Activated CD8-positive, alpha-beta memory T cell treated with anti-CD3 and anti-CD28 coated beads, Interleukin-2, amount 50 U/mL, for 48 hours (primary cell): ENCODE measurements around the gene ARHGEF16.

Source experiments
- DNase-seq: peaks from one replicate; pipeline ENCODE4 v3.0.0-alpha.2; 2020

ARHGEF16 gene

DNA sequence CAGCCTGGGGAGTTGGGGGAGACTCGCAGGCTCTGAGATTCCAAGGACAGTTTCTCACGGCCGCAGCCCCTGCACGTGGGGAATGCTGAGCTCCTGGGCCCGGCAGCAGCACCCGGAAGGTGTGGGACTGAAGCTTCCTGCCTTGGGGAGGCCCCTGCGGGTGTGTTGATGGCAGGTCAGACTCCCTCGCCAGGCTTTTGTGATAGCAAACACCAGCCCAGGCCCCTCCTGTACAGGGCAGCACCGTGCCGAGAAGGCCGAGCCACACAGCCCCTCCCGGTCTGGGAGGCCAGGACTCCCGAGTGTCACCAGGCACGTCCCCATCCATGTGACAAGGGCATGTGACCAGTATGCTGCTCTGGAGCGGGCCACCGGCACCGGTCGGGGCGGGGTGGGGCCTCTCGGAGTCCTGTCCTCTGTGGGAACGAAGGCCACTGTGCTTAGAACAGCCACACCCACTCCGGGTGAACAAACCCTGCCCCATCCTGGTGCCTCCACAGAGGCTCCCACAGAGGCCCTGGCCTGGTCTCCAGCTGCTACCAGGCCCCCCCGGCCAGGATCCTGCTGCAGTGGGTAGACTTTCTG, 31.1 kb upstream of the ARHGEF16 start:
- no peak for DNase-seq

DNA sequence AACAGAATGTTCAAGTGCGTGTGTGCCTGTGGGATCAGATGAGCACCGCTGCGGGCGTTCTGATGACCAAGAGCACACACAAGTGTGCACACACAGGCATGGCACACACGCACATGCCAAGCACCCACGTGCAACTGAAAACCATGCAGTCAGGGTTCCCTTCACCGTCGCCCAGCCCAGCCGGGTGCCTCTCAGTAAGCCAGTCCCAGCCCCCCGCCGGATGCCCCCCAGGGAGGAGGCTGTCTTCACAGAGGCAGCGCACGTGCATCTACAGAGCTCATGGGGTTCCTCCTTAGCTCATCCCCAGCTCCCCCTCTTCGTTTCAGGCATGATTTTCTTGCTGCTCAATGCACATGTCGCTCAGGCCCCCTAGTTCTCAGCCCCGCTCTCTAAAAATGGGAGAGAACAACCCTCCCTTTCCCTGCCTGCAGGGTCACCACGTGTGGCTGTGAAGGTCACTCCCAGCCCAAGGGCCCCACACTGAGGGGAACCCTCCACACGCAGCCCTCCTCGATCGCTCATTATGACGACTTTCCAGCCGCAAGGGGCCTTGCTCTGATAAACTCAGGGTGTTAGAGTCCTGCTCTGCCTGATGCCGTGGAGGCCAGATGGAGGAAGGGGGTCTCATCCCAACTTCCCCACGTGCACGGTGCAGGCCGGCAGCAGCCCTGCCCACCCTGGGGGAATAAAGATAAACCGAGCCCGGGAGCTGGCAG, 30.4 kb upstream of the ARHGEF16 start:
- no peak for DNase-seq

DNA sequence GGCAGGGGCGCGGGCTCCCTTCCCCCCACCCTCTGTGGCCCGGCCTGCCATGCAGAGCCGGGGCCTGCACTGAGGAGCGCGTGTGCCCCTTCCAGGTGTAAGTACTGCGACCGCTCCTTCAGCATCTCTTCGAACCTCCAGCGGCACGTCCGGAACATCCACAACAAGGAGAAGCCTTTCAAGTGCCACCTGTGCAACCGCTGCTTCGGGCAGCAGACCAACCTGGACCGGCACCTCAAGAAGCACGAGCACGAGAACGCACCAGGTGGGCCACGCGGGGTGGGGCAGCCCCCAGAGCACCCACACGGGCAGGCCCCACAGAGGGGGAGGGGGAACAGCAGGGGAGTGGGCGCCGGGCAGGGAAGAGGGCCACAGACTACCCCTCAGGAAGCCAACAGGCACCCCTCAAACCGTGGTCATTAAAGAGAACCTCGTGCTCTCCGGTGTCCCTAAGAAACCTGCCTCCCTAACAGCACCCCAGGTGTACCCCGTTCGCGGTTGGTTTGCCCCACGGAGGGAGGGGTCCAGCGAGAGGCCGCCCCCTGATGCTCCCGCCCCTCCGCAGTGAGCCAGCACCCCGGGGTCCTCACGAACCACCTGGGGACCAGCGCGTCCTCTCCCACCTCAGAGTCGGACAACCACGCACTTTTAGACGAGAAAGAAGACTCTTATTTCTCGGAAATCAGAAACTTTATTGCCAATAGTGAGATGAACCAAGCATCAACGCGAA, 28.8 kb upstream of the ARHGEF16 start:
- DNase-seq: no peak

DNA sequence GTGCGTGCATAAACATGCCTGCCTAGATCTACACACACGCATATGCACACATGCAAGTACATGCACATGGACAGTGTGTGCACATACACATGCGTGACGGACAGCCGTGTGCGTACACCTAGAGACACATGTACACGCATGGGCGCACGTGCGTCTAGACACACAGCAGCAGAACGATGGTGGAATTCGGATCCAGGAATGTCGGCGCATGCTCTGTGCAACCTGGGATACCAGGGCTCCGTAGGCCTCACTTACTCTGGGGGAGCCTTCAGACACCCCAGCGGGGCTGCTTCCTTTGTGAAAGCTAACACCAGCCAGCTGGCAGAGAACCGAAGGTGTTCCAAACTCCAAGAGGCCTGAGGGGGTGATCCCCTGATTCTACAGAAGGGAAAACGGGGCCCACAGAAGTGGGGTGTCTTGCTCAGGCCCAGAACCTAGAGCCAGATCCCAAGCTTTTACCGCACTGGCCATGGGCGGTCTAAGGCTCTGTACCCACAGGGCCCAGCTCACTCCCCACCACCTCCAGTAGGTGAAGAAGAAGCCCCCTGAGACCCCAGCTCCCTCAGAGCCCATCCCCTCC, 27.4 kb upstream of the ARHGEF16 start:
- no peak for DNase-seq

DNA sequence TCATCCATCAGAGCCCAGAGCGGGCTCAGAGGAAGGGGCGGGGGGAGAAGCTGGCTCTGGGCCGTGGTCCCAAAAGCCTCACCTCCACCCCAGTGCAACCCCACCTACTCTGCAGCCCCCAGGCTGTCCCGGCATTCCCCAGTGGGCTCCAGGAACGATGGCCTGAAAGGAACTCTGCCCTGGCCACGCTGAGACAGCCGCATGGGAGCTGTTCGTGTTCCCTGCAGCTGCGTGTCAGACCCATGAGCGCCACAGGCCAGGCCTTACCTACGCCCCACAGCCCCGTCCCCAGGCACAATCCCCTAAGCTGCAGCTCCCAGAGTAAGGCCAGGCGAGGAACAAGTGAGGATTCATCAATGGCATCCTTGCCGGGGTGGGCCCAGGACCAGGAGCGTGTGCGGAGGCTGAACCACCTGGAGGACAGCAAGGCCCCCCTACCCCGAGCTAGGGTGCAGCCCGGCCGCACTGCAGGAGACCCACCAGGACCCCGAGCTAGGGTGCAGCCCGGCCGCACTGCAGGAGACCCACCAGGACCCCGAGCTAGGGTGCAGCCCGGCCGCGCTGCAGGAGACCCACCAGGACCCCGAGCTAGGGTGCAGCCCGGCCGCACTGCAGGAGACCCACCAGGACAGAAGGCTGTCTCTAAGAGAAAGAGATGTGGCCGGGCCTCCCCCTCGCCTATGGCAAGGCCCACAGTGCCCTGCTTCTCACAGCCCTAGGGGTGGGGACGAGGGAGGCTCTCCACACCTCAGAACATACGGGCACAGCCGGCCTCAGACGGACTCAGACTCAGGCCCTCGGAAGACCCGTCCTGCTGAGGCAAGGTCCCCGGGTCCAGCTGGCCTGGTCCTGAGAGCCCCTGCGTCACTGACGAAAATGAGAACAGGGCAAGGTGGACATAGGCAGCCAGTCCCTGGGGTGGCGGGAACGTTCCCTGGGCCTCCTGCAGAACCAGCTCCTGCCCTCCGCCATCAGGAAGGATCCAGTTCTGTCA, 26.5 kb upstream of the ARHGEF16 start:
- no peak for DNase-seq

DNA sequence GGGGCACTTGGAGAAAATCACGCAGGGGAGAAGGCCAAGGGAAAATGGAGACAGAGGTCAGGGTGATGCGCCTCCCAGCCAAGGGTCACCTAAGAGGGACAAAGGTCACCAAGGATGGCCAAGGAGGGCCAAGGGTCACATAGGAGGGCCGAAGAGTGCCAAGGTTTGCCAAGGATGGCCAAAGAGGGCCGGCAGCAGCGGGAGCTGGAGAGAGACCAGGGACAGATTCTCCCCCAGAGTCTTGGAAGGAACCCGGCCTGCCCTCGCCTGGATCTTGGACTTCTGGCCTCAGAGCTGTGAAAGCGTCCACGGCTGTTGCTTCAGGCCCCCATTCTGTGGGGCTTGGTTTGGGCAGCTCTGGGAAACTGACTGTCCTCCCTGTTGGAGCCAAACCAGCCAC, 25.6 kb upstream of the ARHGEF16 start:
- no peak for DNase-seq

DNA sequence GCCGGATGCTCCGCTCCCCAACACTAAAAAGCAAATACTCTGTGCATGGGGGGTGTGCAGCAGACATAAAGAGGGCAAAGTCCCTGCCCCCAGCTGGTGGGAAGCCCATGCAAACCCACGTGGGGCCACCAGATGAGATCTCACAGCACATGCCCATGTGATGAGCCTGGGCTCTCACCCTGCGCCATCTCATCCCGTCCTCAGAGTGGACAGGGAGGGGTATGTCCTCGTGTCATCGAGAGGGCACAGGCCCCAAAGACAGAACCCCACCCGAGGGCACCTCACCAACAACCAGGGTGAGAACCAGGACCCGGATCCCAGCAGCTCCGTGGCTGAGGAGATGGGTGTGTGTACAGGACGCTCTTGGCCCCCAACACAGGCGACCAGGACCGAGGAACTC, 25.1 kb upstream of the ARHGEF16 start:
- DNase-seq: no peak

DNA sequence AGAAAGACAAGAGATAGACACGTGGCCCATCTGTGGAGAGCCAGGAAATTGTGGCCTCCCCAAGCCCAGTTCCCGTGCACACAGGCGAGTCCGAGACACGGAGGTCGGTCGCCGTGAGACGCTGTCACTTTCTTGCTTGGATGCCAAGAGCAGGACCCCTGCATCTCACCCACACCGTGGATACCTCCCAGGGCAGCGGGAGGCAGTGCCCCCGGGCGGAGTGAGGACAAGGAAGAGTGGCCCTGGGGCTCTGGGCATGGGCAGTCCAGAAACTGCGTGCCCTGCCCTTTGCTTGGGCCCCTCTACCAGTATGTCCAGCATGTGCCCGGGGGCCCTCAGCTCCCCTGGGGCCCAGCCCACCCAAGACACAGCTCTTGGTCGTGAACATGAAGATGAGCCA, 24.7 kb upstream of the ARHGEF16 start:
- no peak for DNase-seq

DNA sequence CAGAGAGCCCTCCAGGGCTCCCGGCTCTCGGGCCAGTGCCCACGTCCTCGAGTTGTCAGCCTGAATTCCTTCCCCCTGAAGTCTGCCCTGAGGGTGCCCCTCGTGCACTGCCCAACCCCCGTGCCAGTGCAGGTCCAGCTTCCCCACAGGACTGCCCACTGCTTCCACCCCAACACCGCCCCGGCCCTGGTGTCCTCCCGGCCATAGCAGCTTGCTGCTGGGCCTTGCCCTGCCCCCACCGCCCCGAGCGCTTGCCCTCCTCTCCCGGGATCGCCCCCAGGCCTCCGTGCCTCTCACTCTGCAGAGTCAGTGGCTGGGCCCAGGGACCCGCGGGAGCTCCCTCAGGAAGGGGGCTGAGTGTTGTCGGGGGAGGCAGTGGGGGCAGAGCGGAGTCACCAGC, 24.1 kb upstream of the ARHGEF16 start:
- DNase-seq: no peak

DNA sequence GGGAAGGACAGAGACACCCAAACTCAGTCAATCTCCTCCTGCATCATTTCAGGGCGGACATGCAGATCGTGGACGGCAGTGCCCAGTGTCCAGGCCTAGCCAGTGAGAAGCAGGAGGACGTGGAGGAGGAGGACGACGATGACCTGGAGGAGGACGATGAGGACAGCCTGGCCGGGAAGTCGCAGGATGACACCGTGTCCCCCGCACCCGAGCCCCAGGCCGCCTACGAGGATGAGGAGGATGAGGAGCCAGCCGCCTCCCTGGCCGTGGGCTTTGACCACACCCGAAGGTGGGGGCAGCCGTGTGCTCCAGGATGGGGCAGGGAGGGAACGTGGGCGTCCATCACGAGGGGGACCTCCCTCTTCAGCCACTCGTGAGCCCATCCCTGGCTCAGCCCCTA, 23.6 kb upstream of the ARHGEF16 start:
- DNase-seq: no peak

DNA sequence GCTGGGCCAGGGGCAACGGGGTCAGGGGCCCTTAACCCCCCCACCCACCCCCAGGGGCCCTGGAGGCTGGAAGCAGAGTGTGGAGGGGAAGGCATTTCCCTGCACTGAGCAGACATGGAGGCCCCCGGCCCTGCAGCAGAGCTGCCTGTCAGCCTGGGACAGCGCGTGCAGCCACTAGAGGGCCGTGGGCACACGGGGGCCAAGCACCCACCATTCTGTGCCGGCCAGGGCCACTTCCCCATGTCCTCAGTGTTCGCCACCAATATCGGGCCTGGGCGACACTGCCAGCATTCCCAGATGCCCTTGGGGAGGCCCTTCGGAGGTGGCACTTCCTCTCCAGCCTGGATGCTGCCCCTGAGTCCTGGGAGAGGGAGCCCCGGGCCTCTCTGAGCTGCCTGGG, 23.2 kb upstream of the ARHGEF16 start:
- DNase-seq: no peak

DNA sequence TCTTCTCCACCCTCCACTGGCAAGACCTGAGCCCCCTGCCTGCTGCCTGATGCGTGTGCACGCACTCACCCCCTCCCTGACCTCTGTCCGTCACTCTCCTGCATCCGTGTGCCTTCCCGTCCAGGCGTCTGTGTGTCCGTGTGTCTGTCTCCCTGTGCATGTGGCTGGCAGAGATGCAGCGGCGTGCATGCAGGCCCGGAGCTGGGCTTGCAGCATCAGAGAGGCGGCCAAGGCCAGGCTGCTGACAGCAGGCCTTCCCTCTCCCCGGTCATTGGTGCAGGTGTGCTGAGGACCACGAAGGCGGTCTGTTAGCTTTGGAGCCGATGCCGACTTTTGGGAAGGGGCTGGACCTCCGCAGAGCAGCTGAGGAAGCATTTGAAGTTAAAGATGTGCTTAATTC, 22.8 kb upstream of the ARHGEF16 start:
- DNase-seq: no peak

DNA sequence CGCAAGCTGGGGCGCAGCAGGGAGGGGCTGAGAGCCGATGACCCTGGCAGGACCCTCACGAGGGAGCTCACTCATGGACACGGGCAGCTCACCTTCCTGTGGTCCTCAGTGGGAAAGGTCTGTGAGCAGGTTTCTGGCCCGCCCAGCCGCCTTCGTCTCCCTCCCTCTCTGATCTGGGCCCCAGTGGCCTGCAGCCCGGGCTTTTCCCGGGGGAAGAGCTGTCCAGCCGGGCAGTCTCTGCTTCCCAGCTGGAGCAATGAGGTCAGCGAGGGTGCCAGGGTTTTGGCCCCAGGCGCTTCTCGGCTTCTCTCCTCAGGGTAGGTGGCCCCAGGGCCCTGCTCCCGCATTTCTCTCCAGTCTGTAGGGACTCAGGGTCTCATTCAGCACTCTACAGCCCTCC, 22.2 kb upstream of the ARHGEF16 start:
- no peak for DNase-seq

DNA sequence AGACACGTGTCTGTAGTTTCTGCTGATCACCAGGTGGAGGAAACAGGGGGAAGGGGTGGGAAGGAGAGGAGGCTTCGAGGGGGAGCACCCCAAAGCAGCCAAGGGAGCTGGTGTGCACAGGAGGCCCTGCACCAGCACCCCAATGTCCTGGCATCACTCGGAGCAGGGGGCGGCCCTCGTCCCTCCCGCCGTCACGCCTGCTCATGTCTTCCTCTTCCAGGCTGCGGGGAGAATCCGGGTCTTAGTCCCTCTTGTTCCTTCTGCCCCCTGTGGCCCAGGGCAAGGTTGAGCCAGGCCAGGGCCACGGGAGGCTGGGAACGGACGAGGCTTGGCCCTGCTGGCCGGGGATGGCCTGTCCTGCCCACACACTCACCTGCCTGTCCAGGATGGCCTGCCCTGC, 21.4 kb upstream of the ARHGEF16 start:
- DNase-seq: no peak

DNA sequence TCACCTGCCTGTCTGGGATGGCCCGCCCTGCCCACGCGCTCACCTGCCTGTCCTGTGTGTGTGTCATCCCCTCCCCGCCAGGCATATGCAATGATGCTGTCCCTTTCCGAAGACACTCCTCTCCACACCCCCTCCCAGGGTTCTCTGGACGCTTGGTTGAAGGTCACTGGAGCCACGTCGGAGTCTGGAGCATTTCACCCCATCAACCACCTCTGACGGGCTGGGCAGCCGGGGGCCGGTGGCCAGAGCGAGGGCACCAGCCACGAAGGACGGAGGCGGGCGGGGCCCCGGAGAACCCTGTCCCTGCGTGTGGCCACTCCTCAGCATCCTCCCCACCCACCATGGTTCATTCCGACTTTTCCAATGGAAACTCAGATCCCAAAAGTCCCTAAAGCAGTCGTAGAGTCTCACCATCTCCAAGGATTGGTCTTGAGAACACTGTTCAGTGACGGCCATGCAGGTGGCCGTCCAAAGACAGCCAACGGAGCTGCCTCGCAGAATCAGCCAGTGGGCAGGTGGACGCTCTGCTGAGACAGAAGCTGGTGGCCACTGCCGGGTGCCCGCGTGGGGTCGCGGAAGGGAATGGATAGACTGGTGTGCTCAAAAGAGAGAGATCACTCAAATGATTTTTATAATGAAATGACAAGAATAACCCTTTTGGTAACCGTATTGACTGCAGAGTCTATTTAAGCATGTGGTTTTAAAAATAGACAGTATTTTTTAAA, 20.7 kb upstream of the ARHGEF16 start:
- DNase-seq: no peak

DNA sequence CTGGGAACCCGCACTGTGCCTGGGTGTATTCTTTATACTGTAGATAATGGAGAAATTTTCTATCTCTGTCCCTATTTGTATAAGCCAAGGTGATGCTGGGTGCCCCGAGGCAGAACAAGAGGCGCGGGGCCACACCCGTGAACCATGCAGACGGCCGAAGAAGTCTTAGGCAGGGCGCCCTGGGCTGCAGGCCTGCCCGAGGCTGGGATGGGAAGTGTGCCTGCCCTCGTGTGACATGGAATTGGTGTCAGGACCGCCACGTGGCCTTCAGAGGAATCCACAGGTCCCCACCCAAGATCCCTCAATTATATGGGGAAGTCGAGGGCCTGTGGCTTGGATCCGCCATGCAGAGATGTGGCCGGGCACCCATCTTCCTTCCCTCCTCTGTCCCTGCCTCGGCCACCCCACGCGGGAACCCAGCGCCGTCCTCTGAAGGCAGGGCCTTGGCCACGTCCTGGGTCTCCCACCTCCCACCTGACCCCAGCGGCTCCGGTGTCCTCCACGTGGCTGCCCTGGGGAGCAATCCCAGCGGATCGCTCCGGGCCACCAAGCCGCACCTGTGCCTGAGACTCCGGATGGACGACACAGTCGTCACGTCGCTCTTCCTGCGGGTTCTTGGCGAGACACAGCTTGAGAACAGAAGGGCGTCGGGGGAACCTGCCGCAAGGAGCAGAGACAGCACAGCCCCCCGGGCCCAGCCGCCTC, 19.9 kb upstream of the ARHGEF16 start:
- no peak for DNase-seq

DNA sequence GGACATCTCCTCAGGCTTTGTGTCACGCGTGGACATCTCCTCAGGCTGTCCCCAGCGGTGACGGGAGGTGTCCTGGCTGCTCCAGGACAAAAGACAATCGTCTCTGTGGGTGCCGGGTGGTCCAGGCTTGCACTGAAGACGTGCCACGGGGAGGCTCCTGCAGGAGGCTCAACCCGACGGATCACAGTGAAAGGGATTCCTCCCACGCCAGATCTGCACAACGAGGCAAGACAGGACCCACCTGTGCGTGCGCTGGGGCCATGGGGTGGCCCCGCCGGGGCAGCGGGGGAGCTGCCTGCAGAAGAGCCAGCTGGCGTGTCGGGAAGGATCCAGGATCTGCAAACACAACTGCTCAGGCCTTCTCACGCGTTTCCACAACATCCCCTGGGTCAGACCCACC, 18.8 kb upstream of the ARHGEF16 start:
- no peak for DNase-seq

DNA sequence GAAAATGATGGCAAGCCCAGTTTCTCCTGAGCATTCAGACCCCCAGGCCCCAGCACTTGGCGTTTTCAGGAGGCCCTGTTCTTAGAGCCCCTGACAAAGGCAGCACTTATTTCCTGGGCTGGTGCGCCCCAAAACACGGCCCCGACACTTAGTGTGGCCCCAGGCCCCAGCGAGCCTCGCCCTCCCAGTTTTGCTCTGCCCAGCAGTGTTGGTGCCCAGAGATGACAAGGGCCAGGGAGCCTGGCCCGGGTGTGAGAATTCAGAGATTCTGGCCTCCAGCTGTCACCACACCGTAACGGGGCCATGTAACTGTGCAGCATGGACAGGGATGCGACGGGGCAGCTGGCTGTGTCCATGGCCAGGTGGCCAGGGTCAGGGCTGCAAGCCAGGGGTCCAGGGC, 18.0 kb upstream of the ARHGEF16 start:
- DNase-seq: no peak

DNA sequence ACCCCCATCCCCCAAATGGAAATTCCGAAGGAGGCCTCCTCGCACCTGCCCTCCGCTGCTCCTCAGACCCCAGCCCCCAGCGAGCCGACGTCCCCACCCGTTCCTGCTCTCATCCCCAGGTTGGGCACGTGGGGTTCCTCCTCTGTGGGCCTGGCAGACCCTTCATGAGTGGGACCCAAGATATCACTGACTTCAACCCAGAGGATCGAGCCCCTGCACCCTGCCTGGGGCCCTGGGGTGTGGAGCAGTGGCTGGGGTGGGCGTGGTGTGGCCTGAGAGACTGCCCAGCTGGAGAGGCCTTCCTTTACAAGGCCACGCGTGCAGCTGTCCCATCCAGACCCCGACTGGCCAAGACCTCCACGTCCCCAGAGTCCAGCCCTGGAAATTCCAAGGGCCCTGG, 17.6 kb upstream of the ARHGEF16 start:
- DNase-seq: no peak

DNA sequence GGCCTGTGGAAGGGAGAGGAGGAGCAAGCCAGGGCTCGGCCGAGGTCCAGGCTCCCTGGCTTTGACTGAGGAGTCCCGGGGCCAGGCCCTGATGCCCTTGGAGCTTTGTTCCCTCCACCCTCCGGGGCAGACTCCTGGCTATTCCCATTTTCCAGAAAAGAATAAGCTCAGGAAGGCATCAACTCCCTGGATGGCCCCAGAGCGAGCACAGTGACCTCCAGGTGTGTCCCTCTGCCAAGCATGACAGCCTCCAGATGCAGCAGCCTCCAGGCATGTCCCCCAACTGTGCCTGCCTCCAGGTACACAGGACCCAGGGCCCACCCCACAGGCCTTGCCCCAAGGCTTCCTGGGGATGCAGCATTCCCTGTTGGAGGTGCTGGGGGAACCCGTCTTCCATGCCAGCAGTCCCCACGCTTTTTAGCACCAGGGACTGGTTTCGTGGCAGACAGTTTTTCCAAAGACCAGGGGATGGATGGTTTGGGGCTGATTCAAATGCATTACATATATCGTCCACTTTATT, 15.7 kb upstream of the ARHGEF16 start:
- DNase-seq: no peak
